Transverse colon (tissue), 4 donors: ENCODE data around the gene CCDC88B.

ENCODE experiments used
- EP300 ChIP-seq: sonication (generic); formaldehyde crosslinking; IDR thresholded peaks from one replicate; pipeline ENCODE4 v1.6.1; 2017; ENCODE audit warnings: antibody characterized with exemption, low read depth
- POLR2A ChIP-seq: fragments of 450-650 bp; IDR thresholded peaks from one replicate; pipeline ENCODE4 v1.6.1; 2016; ENCODE audit warnings: antibody characterized with exemption, mild to moderate bottlenecking, moderate library complexity
- POLR2AphosphoS5 ChIP-seq, 3 donors: sonication (generic); formaldehyde crosslinking; IDR thresholded peaks; one replicate each; pipeline ENCODE4 v1.6.1; 2016; ENCODE audit warnings: antibody characterized with exemption in 3 of 3
- TF ChIP-seq, protein P1 (sequence below), 5 experiments: fragments of 200-600 bp in 3 of 5; fragments of 450-650 bp in 2 of 5; sonication (generic) in 3 of 5; IDR thresholded peaks; 1 replicate in 2 of 5; 2 replicates in 3 of 5; pipeline ENCODE4 v1.5.1; 2016 to 2017; ENCODE audit warnings: antibody characterized with exemption in 5 of 5, inconsistent platforms in 3 of 5, mild to moderate bottlenecking in 2 of 5, moderate library complexity in 1 of 5

DNA sequence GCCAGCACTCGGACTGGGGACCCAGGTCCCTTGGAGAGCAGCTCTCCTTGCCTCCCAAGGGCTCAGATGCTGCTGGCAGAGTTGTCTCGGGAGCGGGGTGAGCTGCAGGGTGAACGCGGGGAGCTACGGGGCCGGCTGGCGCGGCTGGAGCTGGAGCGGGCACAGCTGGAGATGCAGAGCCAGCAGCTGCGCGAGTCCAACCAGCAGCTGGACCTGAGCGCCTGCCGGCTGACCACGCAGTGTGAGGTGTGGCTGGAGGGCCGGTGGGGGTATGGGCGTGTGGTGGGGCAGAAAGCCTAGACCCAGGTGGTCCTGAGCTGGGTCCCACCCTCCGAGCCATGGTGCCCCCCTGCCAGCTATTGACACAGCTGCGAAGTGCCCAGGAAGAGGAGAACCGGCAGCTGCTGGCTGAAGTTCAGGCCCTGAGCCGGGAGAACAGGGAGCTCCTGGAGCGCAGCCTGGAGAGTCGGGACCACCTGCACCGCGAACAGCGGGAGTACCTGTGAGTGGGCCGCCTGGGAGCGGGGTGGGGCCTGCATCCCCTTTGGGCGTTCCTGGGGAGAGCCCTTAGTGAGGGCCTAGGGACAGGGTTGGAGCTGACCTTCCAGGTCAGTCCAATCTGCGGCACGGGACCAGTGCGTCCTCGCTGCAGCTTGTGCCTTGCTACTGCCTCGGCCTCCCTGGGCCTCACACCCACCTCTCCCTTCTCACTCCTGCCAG lies 13.2 kb downstream of the CCDC88B start:
- TF ChIP-seq, protein P1, sequence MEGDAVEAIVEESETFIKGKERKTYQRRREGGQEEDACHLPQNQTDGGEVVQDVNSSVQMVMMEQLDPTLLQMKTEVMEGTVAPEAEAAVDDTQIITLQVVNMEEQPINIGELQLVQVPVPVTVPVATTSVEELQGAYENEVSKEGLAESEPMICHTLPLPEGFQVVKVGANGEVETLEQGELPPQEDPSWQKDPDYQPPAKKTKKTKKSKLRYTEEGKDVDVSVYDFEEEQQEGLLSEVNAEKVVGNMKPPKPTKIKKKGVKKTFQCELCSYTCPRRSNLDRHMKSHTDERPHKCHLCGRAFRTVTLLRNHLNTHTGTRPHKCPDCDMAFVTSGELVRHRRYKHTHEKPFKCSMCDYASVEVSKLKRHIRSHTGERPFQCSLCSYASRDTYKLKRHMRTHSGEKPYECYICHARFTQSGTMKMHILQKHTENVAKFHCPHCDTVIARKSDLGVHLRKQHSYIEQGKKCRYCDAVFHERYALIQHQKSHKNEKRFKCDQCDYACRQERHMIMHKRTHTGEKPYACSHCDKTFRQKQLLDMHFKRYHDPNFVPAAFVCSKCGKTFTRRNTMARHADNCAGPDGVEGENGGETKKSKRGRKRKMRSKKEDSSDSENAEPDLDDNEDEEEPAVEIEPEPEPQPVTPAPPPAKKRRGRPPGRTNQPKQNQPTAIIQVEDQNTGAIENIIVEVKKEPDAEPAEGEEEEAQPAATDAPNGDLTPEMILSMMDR (IDR thresholded peaks at IDR 0.05) = no peak
- TF ChIP-seq POLR2AphosphoS5 (IDR thresholded peaks at IDR 0.05) (no peak), POLR2A (no peak), EP300 (no peak)
